ENCODE data around the gene SBF2.

SBF2 gene

GRCh38 chr11:9880657-9881056 lies 413.4 kb downstream of the SBF2 start:
- no peak for DNase-seq

GRCh38 chr11:9878936-9879335 lies 415.1 kb downstream of the SBF2 start:
- DNase-seq = no peak

GRCh38 chr11:9876331-9876730 lies 417.7 kb downstream of the SBF2 start:
- no peak for DNase-seq

- no peak for DNase-seq
Observed at GRCh38 chr11:9875862-9876261, 418.2 kb downstream of the SBF2 start.

GRCh38 chr11:9875399-9875798 lies 418.6 kb downstream of the SBF2 start:
- DNase-seq = no peak

GRCh38 chr11:9874466-9874865 lies 419.6 kb downstream of the SBF2 start:
- no peak for DNase-seq

GRCh38 chr11:9868641-9869040 lies 425.4 kb downstream of the SBF2 start:
- DNase-seq = no peak

GRCh38 chr11:9862981-9863380 lies 431.0 kb downstream of the SBF2 start:
- DNase-seq = no peak

- DNase-seq = peak; percentile 56
Observed at GRCh38 chr11:9861860-9862725, 431.9 kb downstream of the SBF2 start.

- DNase-seq = no peak
Observed at GRCh38 chr11:9859554-9860305, 434.3 kb downstream of the SBF2 start.

- DNase-seq = no peak
Observed at GRCh38 chr11:9858822-9859221, 435.2 kb downstream of the SBF2 start.

GRCh38 chr11:9858218-9858617 lies 435.8 kb downstream of the SBF2 start:
- no peak for DNase-seq

GRCh38 chr11:9855579-9856287 lies 438.3 kb downstream of the SBF2 start:
- DNase-seq = no peak

GRCh38 chr11:9853929-9854552 lies 440.0 kb downstream of the SBF2 start:
- DNase-seq = no peak

GRCh38 chr11:9852465-9852864 lies 441.6 kb downstream of the SBF2 start:
- DNase-seq = no peak

- no peak for DNase-seq
Observed at GRCh38 chr11:9851366-9851765, 442.7 kb downstream of the SBF2 start.

- DNase-seq = no peak
Observed at GRCh38 chr11:9850224-9850895, 443.7 kb downstream of the SBF2 start.

GRCh38 chr11:9849389-9849788 lies 444.6 kb downstream of the SBF2 start:
- no peak for DNase-seq

GRCh38 chr11:9847636-9848035 lies 446.4 kb downstream of the SBF2 start:
- no peak for DNase-seq

GRCh38 chr11:9842923-9843322 lies 451.1 kb downstream of the SBF2 start:
- DNase-seq = no peak

- DNase-seq = peak; percentile 26
Observed at GRCh38 chr11:9840460-9841004, 453.5 kb downstream of the SBF2 start.

- no peak for DNase-seq
Observed at GRCh38 chr11:9839550-9839949, 454.5 kb downstream of the SBF2 start.

Measured in CD4-positive, alpha-beta T cell treated with Interleukin-21 for 1 hour (primary cell).